ENCODE data around the gene TMUB1.

- TF ChIP-seq CTCF (IDR thresholded peaks at IDR 0.05) = no peak
- TF ChIP-seq ZFX (IDR thresholded peaks at IDR 0.05; ENCODE audit: borderline replicate concordance) = no peak
These were observed 49.3 kb upstream of the TMUB1 start for GRCh38 chr7:151132461-151133205.

Measured in 22Rv1 (cell line).